Panc1 (cell line): ENCODE measurements around the gene PRKCQ.

Source experiments
- POLR2AphosphoS5 ChIP-seq: IDR thresholded peaks from 2 replicates; pipeline ENCODE4 v1.6.1; 2012; ENCODE audit warnings: mild to moderate bottlenecking, low read depth, low read length, moderate library complexity
- SIN3A ChIP-seq: IDR thresholded peaks from 2 replicates; pipeline ENCODE4 v1.6.1; 2012; ENCODE audit warnings: low read depth, mild to moderate bottlenecking, low read length, moderate library complexity, borderline replicate concordance; ENCODE audit not compliant: insufficient read depth
- TCF7L2 ChIP-seq: IDR thresholded peaks from 2 replicates; pipeline ENCODE4 v1.6.1; 2011; ENCODE audit warnings: mild to moderate bottlenecking, low read depth, low read length, inconsistent platforms
- TF ChIP-seq, protein P1 (sequence below): fragments of 450-650 bp; IDR thresholded peaks from 2 replicates; pipeline ENCODE4 v1.5.1; 2017; ENCODE audit warnings: mild to moderate bottlenecking

DNA sequence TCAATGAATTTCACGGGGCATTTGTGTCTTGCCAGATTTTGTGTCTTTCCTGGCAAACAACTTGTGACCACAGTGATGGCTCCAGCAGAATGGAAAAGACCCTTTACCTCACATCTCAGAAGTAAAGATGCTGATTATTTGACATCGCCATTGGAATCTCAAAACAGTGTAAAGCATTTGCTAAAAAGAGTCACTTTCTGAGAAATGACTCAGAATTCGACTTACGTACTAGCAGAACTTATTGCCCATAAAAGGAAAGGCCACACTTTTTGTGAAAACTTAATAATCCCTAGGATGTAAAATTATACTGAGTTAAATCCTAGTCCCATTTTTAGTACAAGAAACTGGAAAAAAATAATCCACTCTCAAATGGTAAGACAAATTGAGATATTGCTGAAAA, 35.9 kb upstream of the PRKCQ start:
- TF ChIP-seq, protein P1, sequence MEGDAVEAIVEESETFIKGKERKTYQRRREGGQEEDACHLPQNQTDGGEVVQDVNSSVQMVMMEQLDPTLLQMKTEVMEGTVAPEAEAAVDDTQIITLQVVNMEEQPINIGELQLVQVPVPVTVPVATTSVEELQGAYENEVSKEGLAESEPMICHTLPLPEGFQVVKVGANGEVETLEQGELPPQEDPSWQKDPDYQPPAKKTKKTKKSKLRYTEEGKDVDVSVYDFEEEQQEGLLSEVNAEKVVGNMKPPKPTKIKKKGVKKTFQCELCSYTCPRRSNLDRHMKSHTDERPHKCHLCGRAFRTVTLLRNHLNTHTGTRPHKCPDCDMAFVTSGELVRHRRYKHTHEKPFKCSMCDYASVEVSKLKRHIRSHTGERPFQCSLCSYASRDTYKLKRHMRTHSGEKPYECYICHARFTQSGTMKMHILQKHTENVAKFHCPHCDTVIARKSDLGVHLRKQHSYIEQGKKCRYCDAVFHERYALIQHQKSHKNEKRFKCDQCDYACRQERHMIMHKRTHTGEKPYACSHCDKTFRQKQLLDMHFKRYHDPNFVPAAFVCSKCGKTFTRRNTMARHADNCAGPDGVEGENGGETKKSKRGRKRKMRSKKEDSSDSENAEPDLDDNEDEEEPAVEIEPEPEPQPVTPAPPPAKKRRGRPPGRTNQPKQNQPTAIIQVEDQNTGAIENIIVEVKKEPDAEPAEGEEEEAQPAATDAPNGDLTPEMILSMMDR: no peak
- TF ChIP-seq POLR2AphosphoS5 (no peak), SIN3A (no peak), TCF7L2 (no peak)
